Urinary bladder (tissue), 4 donors: ENCODE measurements around the gene TPM2. TPM values are rescaled to one million over a fixed set of nuclear protein-coding genes. Genes with fewer than 3 reads are reported as not detected.
A peak's percentile ranks its signal among the peaks of the same experiment; 100 is the strongest.
"Not testable (repeated sequence)": the region's sequence is repeated elsewhere in the genome, so short reads cannot be mapped to it uniquely, and the experiment has no call there.

Experiments
- DNase-seq: peaks from one replicate; pipeline ENCODE4 v3.0.0-alpha.2; 2015; ENCODE audit errors: extremely low spot score
- H3K27ac ChIP-seq: one replicate; pipeline ENCODE4 v1.5.1; 2013; ENCODE audit warnings: low read depth, mild to moderate bottlenecking, moderate library complexity
- H3K36me3 ChIP-seq: one replicate; pipeline ENCODE4 v1.6.1; 2013; ENCODE audit warnings: mild to moderate bottlenecking, moderate library complexity; ENCODE audit not compliant: insufficient read depth
- H3K4me1 ChIP-seq: one replicate; pipeline ENCODE4 v1.6.1; 2013; ENCODE audit warnings: mild to moderate bottlenecking, moderate library complexity; ENCODE audit not compliant: insufficient read depth
- H3K4me3 ChIP-seq: one replicate; pipeline ENCODE4 v1.5.1; 2013; ENCODE audit warnings: low read depth, low read length
- WGBS: extraction: QIAGEN DNeasy Blood & Tissue Kit; methylation state at CpG from one replicate; pipeline ENCODE4 v1.1.7; 2013; 5-methylcytosine and 5-hydroxymethylcytosine counted together
- polyA plus RNA-seq: library from polyadenylated mRNA; stranded (reverse); fragments of 200-250 nt; gene quantifications from one replicate; pipeline ENCODE4 v1.2.3, GENCODE V29; 2013
- total RNA-seq: library from RNA; depleted of rRNA; stranded (reverse); fragments of >200 nt; gene quantifications from one replicate; pipeline ENCODE4 v1.2.3, GENCODE V29; 2014
- donor health status: healthy with polysubstance abuse.
- donor health status: healthy.

TPM2 gene
- total and polyA plus RNA-seq, 2 donors = 907 to 7,869 TPM

- no peaks in the 10 kb centered on the region for H3K36me3 ChIP-seq
- H3K4me3 ChIP-seq = peak overlapping the region; percentile 19
- DNase-seq = no peak
- 17% methylated on average over 25 of the region's 25 CpGs for WGBS
- H3K27ac ChIP-seq = peak overlapping the region; percentile 94
- no peaks in the 10 kb centered on the region for H3K4me1 ChIP-seq
Measured at GRCh38 chr9:35656831-35657545, 32.7 kb downstream of the TPM2 start.

- DNase-seq = no peak
- no peaks in the 10 kb centered on the region for H3K4me1 ChIP-seq
- H3K4me3 ChIP-seq = no peak overlapping the region
- no peak overlapping the region for H3K27ac ChIP-seq
- WGBS = 80% methylated on average over 17 of the region's 17 CpGs
- no peaks in the 10 kb centered on the region for H3K36me3 ChIP-seq
Measured at GRCh38 chr9:35656348-35656747, 33.4 kb downstream of the TPM2 start.

- no peak for DNase-seq
- no peak overlapping the region for H3K27ac ChIP-seq
- 96% methylated on average over 2 of the region's 2 CpGs for WGBS
- H3K4me1 ChIP-seq = no peaks in the 10 kb centered on the region
- no peaks in the 10 kb centered on the region for H3K36me3 ChIP-seq
- H3K4me3 ChIP-seq = no peak overlapping the region
Measured at GRCh38 chr9:35653611-35654010, 36.1 kb downstream of the TPM2 start.

GRCh38 chr9:35652829-35653209 lies 36.9 kb downstream of the TPM2 start:
- H3K27ac ChIP-seq = no peak overlapping the region
- no peak for DNase-seq
- H3K36me3 ChIP-seq = no peaks in the 10 kb centered on the region
- no peak overlapping the region for H3K4me3 ChIP-seq
- no peaks in the 10 kb centered on the region for H3K4me1 ChIP-seq
- 84% methylated on average over 8 of the region's 8 CpGs for WGBS

GRCh38 chr9:35651956-35652828 lies 37.5 kb downstream of the TPM2 start:
- WGBS = 84% methylated on average over 7 of the region's 7 CpGs
- no peak overlapping the region for H3K27ac ChIP-seq
- no peaks in the 10 kb centered on the region for H3K36me3 ChIP-seq
- H3K4me1 ChIP-seq = no peaks in the 10 kb centered on the region
- no peak for DNase-seq
- H3K4me3 ChIP-seq = no peak overlapping the region

GRCh38 chr9:35650341-35651158 lies 39.2 kb downstream of the TPM2 start, which contains the start of gene SIT1:
SIT1 (minus strand) TSS chr9:35650931; CDS start chr9:35650853, 78 bp downstream.
- no peaks in the 10 kb centered on the region for H3K36me3 ChIP-seq
- no peak for DNase-seq
- peak within 1 kb of the TSS; percentile 33 for H3K27ac ChIP-seq
- H3K4me1 ChIP-seq = no peaks in the 10 kb centered on the region
- 69% methylated on average over 22 of the region's 22 CpGs for WGBS
- H3K4me3 ChIP-seq = peak within 1 kb of the TSS; percentile 25

- Histone ChIP-seq H3K27ac (no peak overlapping the region), H3K4me1 (no peaks in the 10 kb centered on the region), H3K36me3 (no peaks in the 10 kb centered on the region), H3K4me3 (peak overlapping the region; percentile 25)
- no peak for DNase-seq
- WGBS = 70% methylated on average over 26 of the region's 26 CpGs
Measured at GRCh38 chr9:35649431-35650340, 40.0 kb downstream of the TPM2 start.

GRCh38 chr9:35646533-35647265 lies 43.0 kb downstream of the TPM2 start:
- DNase-seq = peak; percentile 72
- no peaks in the 10 kb centered on the region for H3K36me3 ChIP-seq
- H3K27ac ChIP-seq = peak overlapping the region; percentile 82
- no peaks in the 10 kb centered on the region for H3K4me1 ChIP-seq
- under 1% methylated on average over 58 of the region's 58 CpGs for WGBS
- H3K4me3 ChIP-seq = peak overlapping the region; percentile 56

GRCh38 chr9:35646153-35646532 lies 43.6 kb downstream of the TPM2 start:
- DNase-seq = no peak

GRCh38 chr9:35645736-35646135 lies 44.0 kb downstream of the TPM2 start:
- H3K4me3 ChIP-seq = peak overlapping the region; percentile 56
- 43% methylated on average over 10 of the region's 10 CpGs for WGBS
- H3K4me1 ChIP-seq, DNase-seq, H3K36me3 ChIP-seq, H3K27ac ChIP-seq: not testable (repeated sequence)

More at GRCh38 chr9:35646153-35646532, 43.6 kb downstream of the TPM2 start:
- WGBS = 3% methylated on average over 11 of the region's 11 CpGs
- H3K4me3 ChIP-seq = peak overlapping the region; percentile 56
- H3K36me3 ChIP-seq = no peaks in the 10 kb centered on the region
- H3K4me1 ChIP-seq = no peaks in the 10 kb centered on the region
- H3K27ac ChIP-seq = peak overlapping the region; percentile 82

- Histone ChIP-seq H3K4me3 (no peak overlapping the region), H3K4me1 (no peaks in the 10 kb centered on the region), H3K27ac (no peak overlapping the region), H3K36me3 (no peaks in the 10 kb centered on the region)
- DNase-seq = no peak
- WGBS = 92% methylated on average over 12 of the region's 12 CpGs
Measured at GRCh38 chr9:35643046-35643445, 46.7 kb downstream of the TPM2 start.

GRCh38 chr9:35641478-35641877 lies 48.2 kb downstream of the TPM2 start:
- not testable (repeated sequence) for H3K36me3 ChIP-seq, H3K27ac ChIP-seq, H3K4me3 ChIP-seq, H3K4me1 ChIP-seq, DNase-seq
- 82% methylated on average over 3 of the region's 3 CpGs for WGBS
